Fibroblast of lung (primary cell): ENCODE results near the gene LMNA. TPM values are rescaled to one million over a fixed set of nuclear protein-coding genes. Genes with fewer than 3 reads are reported as not detected.
"Not testable (repeated sequence)": the region's sequence is repeated elsewhere in the genome, so short reads cannot be mapped to it uniquely, and the experiment has no call there.

Experiments
- DNase-seq, 2 donors: peaks; one replicate each; pipeline versions ENCODE4 v3.0.0 to v3.0.0-alpha.2; 2010; ENCODE audit warnings: low read depth in 2 of 2
- H2AFZ ChIP-seq: 2 replicates; pipeline ENCODE4 v1.5.1; 2012; ENCODE audit warnings: low read length, control low read depth, inconsistent platforms
- H3K27ac ChIP-seq: 2 replicates; pipeline ENCODE4 v1.5.1; 2011; ENCODE audit warnings: low read length, control low read depth; ENCODE audit not compliant: insufficient read depth
- H3K27me3 ChIP-seq: 2 replicates; pipeline ENCODE4 v1.5.1; 2011; ENCODE audit warnings: mild to moderate bottlenecking, low read length; ENCODE audit not compliant: control insufficient read depth, insufficient read depth
- H3K36me3 ChIP-seq: 2 replicates; pipeline ENCODE4 v1.5.1; 2011; ENCODE audit warnings: low read length; ENCODE audit not compliant: control insufficient read depth, insufficient read depth
- H3K4me1 ChIP-seq: 2 replicates; pipeline ENCODE4 v1.5.1; 2011; ENCODE audit warnings: low read length; ENCODE audit not compliant: control insufficient read depth, insufficient read depth; ENCODE audit errors: extremely low read depth
- H3K4me2 ChIP-seq: 2 replicates; pipeline ENCODE4 v1.5.1; 2011; ENCODE audit warnings: low read length, control low read depth; ENCODE audit not compliant: insufficient read depth; ENCODE audit errors: extremely low read depth
- H3K4me3 ChIP-seq, 4 experiments: fragments of 200-600 bp in 1 of 4; sonication (generic) in 1 of 4; replicated peaks in 1 of 4; 2 replicates each; pipeline ENCODE4 v1.5.1; 2011 to 2016; ENCODE audit warnings: low read length in 4 of 4, low read depth in 3 of 4, mild to moderate bottlenecking in 3 of 4, control low read depth in 2 of 4, inconsistent platforms in 1 of 4, mixed read lengths in 1 of 4; ENCODE audit not compliant: insufficient read depth in 1 of 4; ENCODE audit errors: control extremely low read depth in 1 of 4
- H3K79me2 ChIP-seq: 2 replicates; pipeline ENCODE4 v1.5.1; 2012; ENCODE audit warnings: mild to moderate bottlenecking, low read length, inconsistent platforms; ENCODE audit not compliant: control insufficient read depth, insufficient read depth
- H3K9ac ChIP-seq: 2 replicates; pipeline ENCODE4 v1.5.1; 2011; ENCODE audit warnings: mild to moderate bottlenecking, low read length, control low read depth; ENCODE audit not compliant: insufficient read depth
- H3K9me3 ChIP-seq: 2 replicates; pipeline ENCODE4 v1.5.1; 2012; ENCODE audit warnings: low read depth, low read length; ENCODE audit not compliant: control insufficient read depth, insufficient read depth
- H4K20me1 ChIP-seq: 2 replicates; pipeline ENCODE4 v1.5.1; 2011; ENCODE audit warnings: low read length; ENCODE audit not compliant: control insufficient read depth, insufficient read depth; ENCODE audit errors: extremely low read depth
- EZH2 ChIP-seq: IDR thresholded peaks from 2 replicates; pipeline ENCODE4 v1.5.1; 2012; ENCODE audit warnings: low read length, control low read depth, mild to moderate bottlenecking; ENCODE audit errors: missing control alignments
- polyA plus RNA-seq, 2 donors: library from polyadenylated mRNA; depleted of rRNA in 1 of 2; stranded (reverse) in 1 of 2; unstranded in 1 of 2; fragments of >200 nt; gene quantifications; 2 replicates each; pipeline ENCODE4 v1.2.1, GENCODE V29; 2011 to 2012; ENCODE audit warnings: missing spikeins in 1 of 2
- total RNA-seq: library from RNA; depleted of rRNA; stranded (reverse); fragments of >200 nt; gene quantifications from 2 replicates; pipeline ENCODE4 v1.2.1, GENCODE V29; 2014
- TF ChIP-seq, protein P1 (sequence below), 2 donors: IDR thresholded peaks in 1 of 2; conservative IDR thresholded peaks in 1 of 2; 1 replicate in 1 of 2; 2 replicates in 1 of 2; pipeline ENCODE4 v1.5.1; 2011 to 2012; ENCODE audit warnings: low read length in 2 of 2, control low read depth in 1 of 2, inconsistent platforms in 1 of 2, low read depth in 1 of 2, mild to moderate bottlenecking in 1 of 2

The LMNA gene
- total and polyA plus RNA-seq, 2 donors (not counting 1 experiment from before 2014, with no cell fraction given), result 613 to 1,150 TPM

DNA sequence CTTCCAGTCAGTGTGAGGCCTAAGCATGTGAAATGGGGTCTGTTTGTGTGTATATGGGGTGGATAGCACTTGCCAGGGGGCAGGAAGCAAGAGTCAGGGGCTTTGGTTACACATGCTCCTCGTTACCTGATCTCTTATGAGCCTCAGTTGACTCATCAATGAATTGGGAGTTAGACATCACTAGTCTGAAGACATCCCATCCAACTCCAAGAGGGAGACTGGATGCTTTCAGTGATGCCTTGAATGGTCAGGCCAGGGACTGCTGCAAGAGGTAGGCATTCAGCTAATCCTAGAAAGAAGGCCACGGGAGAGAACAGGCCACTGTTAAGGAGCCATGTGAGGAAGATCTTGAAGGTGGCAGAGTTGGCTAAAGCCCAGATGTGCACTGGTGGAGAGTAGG is 47.2 kb upstream of the LMNA start:
- Histone ChIP-seq H4K20me1 (no peaks in the 10 kb centered on the region), H3K4me2 (no peak overlapping the region), H3K4me3 (no peak overlapping the region), H3K27ac (no peak overlapping the region), H3K36me3 (no peaks in the 10 kb centered on the region), H3K79me2 (no peaks in the 10 kb centered on the region), H2AFZ (no peak overlapping the region), H3K9ac (no peak overlapping the region), H3K4me1 (no peaks in the 10 kb centered on the region), H3K27me3 (no peaks in the 10 kb centered on the region), H3K9me3 (no peaks in the 10 kb centered on the region)
- DNase-seq, result no peak
- TF ChIP-seq, protein P1, sequence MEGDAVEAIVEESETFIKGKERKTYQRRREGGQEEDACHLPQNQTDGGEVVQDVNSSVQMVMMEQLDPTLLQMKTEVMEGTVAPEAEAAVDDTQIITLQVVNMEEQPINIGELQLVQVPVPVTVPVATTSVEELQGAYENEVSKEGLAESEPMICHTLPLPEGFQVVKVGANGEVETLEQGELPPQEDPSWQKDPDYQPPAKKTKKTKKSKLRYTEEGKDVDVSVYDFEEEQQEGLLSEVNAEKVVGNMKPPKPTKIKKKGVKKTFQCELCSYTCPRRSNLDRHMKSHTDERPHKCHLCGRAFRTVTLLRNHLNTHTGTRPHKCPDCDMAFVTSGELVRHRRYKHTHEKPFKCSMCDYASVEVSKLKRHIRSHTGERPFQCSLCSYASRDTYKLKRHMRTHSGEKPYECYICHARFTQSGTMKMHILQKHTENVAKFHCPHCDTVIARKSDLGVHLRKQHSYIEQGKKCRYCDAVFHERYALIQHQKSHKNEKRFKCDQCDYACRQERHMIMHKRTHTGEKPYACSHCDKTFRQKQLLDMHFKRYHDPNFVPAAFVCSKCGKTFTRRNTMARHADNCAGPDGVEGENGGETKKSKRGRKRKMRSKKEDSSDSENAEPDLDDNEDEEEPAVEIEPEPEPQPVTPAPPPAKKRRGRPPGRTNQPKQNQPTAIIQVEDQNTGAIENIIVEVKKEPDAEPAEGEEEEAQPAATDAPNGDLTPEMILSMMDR (conservative IDR thresholded peaks at IDR 0.05 in 1 of 2, IDR thresholded peaks at IDR 0.05 in 1 of 2; ENCODE audit: low read depth in 1 of 2, low read length in 2 of 2), result no peak
- TF ChIP-seq EZH2, result no peak

DNA sequence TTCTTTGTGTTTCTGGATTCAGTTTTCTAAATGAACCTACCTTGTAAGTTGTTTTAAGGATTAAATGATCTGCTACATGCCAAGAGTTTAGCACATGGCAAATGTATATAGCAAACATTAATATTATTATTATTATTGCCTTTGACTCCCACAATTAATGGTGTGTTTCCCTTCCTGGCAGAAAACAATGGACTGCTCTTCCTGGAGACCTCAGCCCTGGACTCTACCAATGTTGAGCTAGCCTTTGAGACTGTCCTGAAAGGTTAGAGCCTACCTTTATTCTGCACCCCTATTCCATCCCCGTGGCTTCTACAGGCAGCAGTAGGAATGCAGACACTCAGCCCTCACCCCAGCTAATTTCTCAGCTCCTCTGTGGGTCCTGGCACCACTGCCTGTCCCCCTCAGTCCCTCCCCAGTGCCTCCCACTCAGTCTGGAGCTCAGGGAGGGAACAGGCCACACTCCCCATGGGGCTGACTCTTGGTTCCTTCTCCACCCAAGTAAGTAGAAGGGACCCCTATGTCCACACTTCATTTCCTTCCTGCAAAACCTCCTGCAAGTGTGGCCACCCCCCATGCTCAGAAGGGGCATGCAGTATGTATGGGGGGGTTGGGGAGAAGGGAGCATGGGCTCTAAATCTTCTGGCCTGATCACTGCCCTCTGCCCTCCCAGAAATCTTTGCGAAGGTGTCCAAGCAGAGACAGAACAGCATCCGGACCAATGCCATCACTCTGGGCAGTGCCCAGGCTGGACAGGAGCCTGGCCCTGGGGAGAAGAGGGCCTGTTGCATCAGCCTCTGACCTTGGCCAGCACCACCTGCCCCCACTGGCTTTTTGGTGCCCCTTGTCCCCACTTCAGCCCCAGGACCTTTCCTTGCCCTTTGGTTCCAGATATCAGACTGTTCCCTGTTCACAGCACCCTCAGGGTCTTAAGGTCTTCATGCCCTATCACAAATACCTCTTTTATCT is 44.7 kb upstream of the LMNA start:
- H4K20me1 ChIP-seq, result no peaks in the 10 kb centered on the region
- no peaks in the 10 kb centered on the region for H3K9me3 ChIP-seq
- no peak for DNase-seq
- no peaks in the 10 kb centered on the region for H3K4me1 ChIP-seq
- H3K27ac ChIP-seq, result no peak overlapping the region
- no peaks in the 10 kb centered on the region for H3K27me3 ChIP-seq
- H2AFZ ChIP-seq, result no peak overlapping the region
- H3K4me2 ChIP-seq, result no peak overlapping the region
- no peak overlapping the region for H3K9ac ChIP-seq
- no peak for TF ChIP-seq EZH2
- TF ChIP-seq, protein P1 (conservative IDR thresholded peaks at IDR 0.05 in 1 of 2, IDR thresholded peaks at IDR 0.05 in 1 of 2; ENCODE audit: low read depth in 1 of 2, low read length in 2 of 2), result no peak
- H3K36me3 ChIP-seq, result no peaks in the 10 kb centered on the region
- H3K4me3 ChIP-seq, result no peak overlapping the region
- no peaks in the 10 kb centered on the region for H3K79me2 ChIP-seq

DNA sequence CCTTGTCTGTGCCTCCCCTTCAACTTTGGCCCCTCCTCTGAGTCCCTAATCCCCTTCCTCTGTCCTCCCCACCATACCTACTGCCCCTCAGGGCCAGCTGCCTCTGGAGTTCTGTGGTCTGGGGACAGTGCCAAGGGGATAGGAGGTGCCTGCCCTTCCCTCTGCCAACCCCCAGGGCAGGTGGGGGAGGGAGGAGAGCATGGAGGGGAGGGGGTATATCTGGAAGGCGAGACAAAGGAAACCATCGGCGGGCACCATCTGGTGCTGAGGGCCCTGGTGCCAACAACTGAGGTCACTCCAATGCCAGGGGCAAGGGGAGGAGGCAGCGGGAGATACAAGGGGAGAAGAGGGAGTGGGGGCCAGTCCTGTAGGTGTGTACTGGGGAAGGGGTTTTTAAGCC is 44.0 kb upstream of the LMNA start:
- H3K4me3 ChIP-seq, result no peak overlapping the region
- H4K20me1 ChIP-seq, result no peaks in the 10 kb centered on the region
- no peak overlapping the region for H3K4me2 ChIP-seq
- no peak overlapping the region for H3K27ac ChIP-seq
- no peaks in the 10 kb centered on the region for H3K36me3 ChIP-seq
- DNase-seq, result no peak
- H3K9me3 ChIP-seq, result no peaks in the 10 kb centered on the region
- H3K4me1 ChIP-seq, result no peaks in the 10 kb centered on the region
- H3K79me2 ChIP-seq, result no peaks in the 10 kb centered on the region
- H3K9ac ChIP-seq, result no peak overlapping the region
- H3K27me3 ChIP-seq, result no peaks in the 10 kb centered on the region
- no peak overlapping the region for H2AFZ ChIP-seq
- TF ChIP-seq, protein P1 (conservative IDR thresholded peaks at IDR 0.05 in 1 of 2, IDR thresholded peaks at IDR 0.05 in 1 of 2; ENCODE audit: low read depth in 1 of 2, low read length in 2 of 2), result no peak

DNA sequence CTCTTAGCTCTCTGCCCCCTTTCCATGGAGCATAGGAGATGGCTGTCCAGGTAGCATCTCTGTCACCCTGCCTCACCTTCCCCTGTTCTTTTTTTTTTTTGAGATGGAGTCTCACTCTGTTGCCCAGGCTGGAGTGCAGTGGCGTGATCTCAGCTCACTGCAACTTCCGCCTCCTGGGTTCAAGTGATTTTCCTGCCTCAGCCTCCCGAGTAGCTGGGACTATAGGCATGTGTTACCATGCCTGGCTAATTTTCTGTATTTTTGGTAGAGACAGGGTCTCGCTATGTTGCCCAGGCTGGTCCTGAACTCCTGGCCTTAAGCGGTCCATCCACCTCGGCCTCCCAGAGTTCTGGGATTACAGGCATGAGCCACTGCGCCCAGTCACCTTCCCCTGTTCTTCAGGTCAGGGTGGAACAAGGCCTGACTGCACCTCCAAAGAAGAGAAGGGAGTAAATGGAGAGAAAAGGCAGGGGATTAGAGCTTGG is 43.1 kb upstream of the LMNA start:
- H3K4me1 ChIP-seq, H4K20me1 ChIP-seq, H3K27me3 ChIP-seq, H3K79me2 ChIP-seq, H3K4me3 ChIP-seq, H2AFZ ChIP-seq, H3K4me2 ChIP-seq, H3K36me3 ChIP-seq, H3K27ac ChIP-seq, H3K9me3 ChIP-seq, DNase-seq, H3K9ac ChIP-seq: not testable (repeated sequence)
